HG03097 (cell line): ENCODE data around the gene JPT1.
"Not testable (repeated sequence)": the region's sequence is repeated elsewhere in the genome, so short reads cannot be mapped to it uniquely, and the experiment has no call there.

ENCODE experiments used
- ATAC-seq: cut with Tn5 transposase; IDR thresholded peaks from one replicate; pipeline ENCODE4 v1.9.1; 2021; ENCODE audit not compliant: unreplicated experiment, low FRiP score

JPT1 gene

GRCh38 chr17:75159196-75160031 is 5.1 kb upstream of the JPT1 start:
- no peak for ATAC-seq

- ATAC-seq, result not testable (repeated sequence)
These were observed 4.2 kb upstream of the JPT1 start for GRCh38 chr17:75158480-75158879.

- ATAC-seq, result no peak
These were observed 884 bp upstream of the JPT1 start for GRCh38 chr17:75155191-75155601.

GRCh38 chr17:75153780-75154194 is 525 bp downstream of the JPT1 start:
- ATAC-seq, result peak; percentile 11

- no peak for ATAC-seq
These were observed 1.2 kb downstream of the JPT1 start for GRCh38 chr17:75152922-75153779.

DNA sequence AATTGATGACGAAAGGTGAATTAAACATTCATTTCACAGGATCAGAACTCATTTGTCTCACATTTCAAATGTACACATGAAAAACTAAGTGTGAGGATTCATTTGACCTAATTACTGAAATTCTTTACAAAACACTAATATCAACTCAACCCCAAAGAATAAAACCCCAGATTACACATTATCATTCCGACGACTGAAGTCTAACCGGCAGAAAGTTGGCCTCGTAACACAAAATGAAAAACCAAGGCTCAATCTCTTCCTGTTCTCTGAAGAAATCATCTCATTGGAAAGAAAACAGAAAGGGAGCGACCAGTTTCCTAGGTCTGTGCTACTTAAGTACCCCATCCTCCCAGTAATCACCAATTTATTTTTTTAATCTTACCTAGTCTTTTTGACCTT is 1.8 kb downstream of the JPT1 start:
- ATAC-seq, result no peak

GRCh38 chr17:75151930-75152329 is 2.4 kb downstream of the JPT1 start:
- ATAC-seq, result no peak

- no peak for ATAC-seq
These were observed 6.3 kb downstream of the JPT1 start for GRCh38 chr17:75147878-75148546.

GRCh38 chr17:75146592-75146991 is 7.7 kb downstream of the JPT1 start:
- no peak for ATAC-seq

- ATAC-seq, result no peak
These were observed 9.3 kb downstream of the JPT1 start for GRCh38 chr17:75144816-75145512.

- ATAC-seq, result no peak
These were observed 11.9 kb downstream of the JPT1 start for GRCh38 chr17:75142236-75142971.

- ATAC-seq, result no peak
These were observed 15.8 kb downstream of the JPT1 start for GRCh38 chr17:75138519-75138918.

DNA sequence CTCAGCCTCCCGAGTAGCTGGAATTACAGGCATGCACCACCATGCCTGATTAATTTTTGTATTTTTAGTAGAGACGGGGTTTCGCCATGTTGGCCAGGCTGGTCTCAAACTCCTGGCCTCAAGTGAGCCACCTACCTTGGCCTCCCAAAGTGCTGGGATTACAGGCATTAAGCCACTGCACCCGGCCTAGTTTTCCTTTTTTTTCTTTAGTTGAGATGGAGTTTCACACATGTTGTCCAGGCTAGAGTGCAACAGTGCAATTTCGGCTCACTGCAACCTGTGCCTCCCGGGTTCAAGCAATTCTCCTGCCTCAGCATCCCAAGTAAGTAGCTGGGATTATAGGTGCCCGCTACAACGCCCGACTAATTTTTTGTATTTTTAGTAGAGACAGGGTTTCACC is 16.6 kb downstream of the JPT1 start:
- not testable (repeated sequence) for ATAC-seq

DNA sequence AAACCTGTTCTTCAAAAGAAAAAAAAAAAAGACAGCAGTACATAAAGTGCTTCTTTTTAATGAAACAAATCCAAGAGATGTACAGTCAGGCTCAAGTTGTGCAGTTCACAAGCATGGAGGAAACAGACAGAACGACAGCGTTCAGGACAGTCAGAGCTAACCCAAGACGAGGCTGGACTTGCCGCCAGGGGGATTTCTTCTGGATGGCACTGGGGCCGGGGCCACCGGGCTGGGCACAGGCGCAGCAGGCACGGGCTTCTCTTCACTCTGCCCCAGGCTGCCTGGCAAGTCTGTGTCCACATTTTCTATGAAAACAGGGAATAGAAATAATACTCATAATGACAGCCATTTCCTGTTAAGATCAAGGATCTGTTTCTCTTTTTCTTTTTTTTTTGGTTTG is 18.4 kb downstream of the JPT1 start:
- no peak for ATAC-seq

DNA sequence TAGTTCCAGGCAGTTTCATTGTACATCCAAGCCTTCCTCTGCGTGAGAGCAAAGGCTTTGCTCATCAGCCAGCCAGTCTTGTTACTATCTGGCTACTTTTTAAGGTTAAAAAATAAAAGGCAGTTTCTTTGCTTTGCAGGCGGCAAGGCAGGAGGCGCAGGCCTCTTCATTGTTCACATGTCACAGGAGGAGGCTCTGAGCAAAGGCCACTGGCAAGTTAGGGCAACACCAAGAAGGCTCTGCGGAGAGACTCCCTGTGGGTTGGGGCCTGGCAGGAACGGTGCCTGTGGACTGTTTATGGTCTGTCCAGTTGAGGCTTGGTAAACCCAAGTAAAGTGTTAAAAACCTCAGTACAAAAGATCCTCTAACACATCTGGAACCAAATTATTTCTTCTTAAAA is 18.9 kb downstream of the JPT1 start:
- no peak for ATAC-seq

DNA sequence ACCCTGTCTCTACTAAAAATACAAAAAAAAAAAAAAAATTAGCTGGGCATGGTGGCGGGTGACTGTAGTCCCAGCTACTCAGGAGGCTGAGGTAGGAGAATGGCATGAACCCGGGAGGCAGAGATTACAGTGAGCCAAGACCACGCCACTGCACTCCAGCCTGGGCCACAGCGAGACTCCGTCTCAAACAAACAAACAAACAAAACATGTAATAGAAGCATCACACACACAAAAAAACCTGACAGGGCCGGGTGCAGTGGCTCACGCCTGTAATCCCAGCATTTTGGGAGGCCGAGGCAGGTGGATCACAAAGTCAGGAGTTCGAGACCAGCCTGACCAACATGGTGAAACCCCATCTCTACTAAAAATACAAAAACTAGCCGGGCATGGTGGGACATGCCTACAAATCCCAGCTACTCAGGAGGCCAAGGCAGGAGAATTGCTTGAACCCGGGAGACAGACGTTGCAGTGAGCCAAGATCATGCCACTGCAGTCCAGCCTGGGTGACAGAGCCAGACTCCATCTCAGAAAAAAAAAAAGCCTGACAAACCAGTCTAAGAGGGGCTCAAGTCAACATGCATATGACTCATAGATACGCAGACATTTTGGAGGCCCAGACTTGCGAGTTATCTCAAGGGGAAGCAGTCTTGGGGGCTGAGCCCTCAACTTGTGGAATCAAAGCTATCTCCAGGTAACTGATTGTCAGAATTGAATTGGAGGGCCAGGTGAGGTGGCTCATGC is 20.5 kb downstream of the JPT1 start:
- ATAC-seq, result not testable (repeated sequence)

- no peak for ATAC-seq
These were observed 21.3 kb downstream of the JPT1 start for GRCh38 chr17:75133001-75133400.

GRCh38 chr17:75132018-75133000 is 22.0 kb downstream of the JPT1 start:
- not testable (repeated sequence) for ATAC-seq
